ENCODE data around the gene EFCAB8. TPM values are rescaled to one million over a fixed set of nuclear protein-coding genes. Genes with fewer than 3 reads are reported as not detected.

Gene EFCAB8
- total RNA-seq, 1 donor from 2014 or later: 0.41 TPM

GRCh38 chr20:33009214-33010132 is 150.8 kb downstream of the EFCAB8 start:
- H3K9ac ChIP-seq (ENCODE audit: low read length): no peak overlapping the region
- H3K27me3 Mint-ChIP-seq (ENCODE audit: low read depth, unreplicated experiment): peaks cover 35% of the 10 kb centered on the region
- H3K4me1 ChIP-seq (ENCODE audit: insufficient read depth, low read length): no peaks in the 10 kb centered on the region
- H3K27me3 ChIP-seq (ENCODE audit: insufficient read depth, low read length): no peaks in the 10 kb centered on the region
- H3K9me3 Mint-ChIP-seq (ENCODE audit: unreplicated experiment): peaks cover 2% of the 10 kb centered on the region
- H3K27ac Mint-ChIP-seq (ENCODE audit: unreplicated experiment): no peak overlapping the region
- FAIRE-seq (no peak), DNase-seq (ENCODE audit: low read depth) (no peak)
- no peaks in the 10 kb centered on the region for H3K36me3 Mint-ChIP-seq (ENCODE audit: low read depth, unreplicated experiment)
- no peaks in the 10 kb centered on the region for H3K4me1 Mint-ChIP-seq (ENCODE audit: low read depth, unreplicated experiment)
- H3K9me3 ChIP-seq (ENCODE audit: insufficient read depth, low read depth, low read length): no peaks in the 10 kb centered on the region
- no peak overlapping the region for H3K27ac ChIP-seq (ENCODE audit: low read depth, low read length)
- H4K20me1 ChIP-seq (ENCODE audit: insufficient read depth, low read length): no peaks in the 10 kb centered on the region
- no peaks in the 10 kb centered on the region for H3K79me2 ChIP-seq (ENCODE audit: insufficient read depth, low read length)
- TF ChIP-seq EZH2 (IDR thresholded peaks at IDR 0.05; ENCODE audit: insufficient read depth, low read length) (no peak), CTCF (IDR thresholded peaks at IDR 0.05; ENCODE audit: insufficient read depth, low read depth, low read length) (no peak)
- H3K4me3 ChIP-seq (ENCODE audit: insufficient read depth, low read depth, low read length): no peak overlapping the region
- no peak overlapping the region for H3K4me2 ChIP-seq (ENCODE audit: low read length)
- H2AFZ ChIP-seq (ENCODE audit: low read depth, low read length): no peak overlapping the region
- H3K4me3 Mint-ChIP-seq (ENCODE audit: unreplicated experiment): no peak overlapping the region
- H3K36me3 ChIP-seq (ENCODE audit: insufficient read depth, low read length): no peaks in the 10 kb centered on the region

GRCh38 chr20:33010133-33010504 is 151.4 kb downstream of the EFCAB8 start:
- FAIRE-seq (no peak), DNase-seq (ENCODE audit: low read depth) (no peak)
- Histone ChIP-seq H3K4me3 (ENCODE audit: insufficient read depth, low read depth, low read length) (no peak overlapping the region), H2AFZ (ENCODE audit: low read depth, low read length) (no peak overlapping the region), H3K9ac (ENCODE audit: low read length) (no peak overlapping the region), H4K20me1 (ENCODE audit: insufficient read depth, low read length) (no peaks in the 10 kb centered on the region), H3K4me2 (ENCODE audit: low read length) (no peak overlapping the region), H3K27ac (ENCODE audit: low read depth, low read length) (no peak overlapping the region), H3K4me1 (ENCODE audit: insufficient read depth, low read length) (no peaks in the 10 kb centered on the region), H3K27me3 (ENCODE audit: insufficient read depth, low read length) (no peaks in the 10 kb centered on the region), H3K79me2 (ENCODE audit: insufficient read depth, low read length) (no peaks in the 10 kb centered on the region), H3K9me3 (ENCODE audit: insufficient read depth, low read depth, low read length) (no peaks in the 10 kb centered on the region), H3K36me3 (ENCODE audit: insufficient read depth, low read length) (no peaks in the 10 kb centered on the region)
- Mint-ChIP-seq H3K27ac (ENCODE audit: unreplicated experiment) (no peak overlapping the region), H3K27me3 (ENCODE audit: low read depth, unreplicated experiment) (peaks cover 40% of the 10 kb centered on the region), H3K4me1 (ENCODE audit: low read depth, unreplicated experiment) (no peaks in the 10 kb centered on the region), H3K36me3 (ENCODE audit: low read depth, unreplicated experiment) (no peaks in the 10 kb centered on the region), H3K4me3 (ENCODE audit: unreplicated experiment) (no peak overlapping the region), H3K9me3 (ENCODE audit: unreplicated experiment) (peaks cover 2% of the 10 kb centered on the region)
- TF ChIP-seq EZH2 (IDR thresholded peaks at IDR 0.05; ENCODE audit: insufficient read depth, low read length): no peak
- no peak for TF ChIP-seq CTCF (IDR thresholded peaks at IDR 0.05; ENCODE audit: insufficient read depth, low read depth, low read length)

All from astrocyte (in vitro differentiated cells and primary cell).